GM19025 (cell line): ENCODE results near the gene RGS3.

Experiments
- ATAC-seq: cut with Tn5 transposase; IDR thresholded peaks from one replicate; pipeline ENCODE4 v1.9.1; 2021; ENCODE audit warnings: mild to moderate bottlenecking, low read depth, moderate library complexity; ENCODE audit not compliant: unreplicated experiment

Gene RGS3

GRCh38 chr9:113645978-113646253 lies 182.4 kb downstream of the RGS3 start:
- no peak for ATAC-seq

- no peak for ATAC-seq
These were observed 183.0 kb downstream of the RGS3 start for GRCh38 chr9:113646491-113646890.
